ENCODE results near the gene ADAM33.

DNA sequence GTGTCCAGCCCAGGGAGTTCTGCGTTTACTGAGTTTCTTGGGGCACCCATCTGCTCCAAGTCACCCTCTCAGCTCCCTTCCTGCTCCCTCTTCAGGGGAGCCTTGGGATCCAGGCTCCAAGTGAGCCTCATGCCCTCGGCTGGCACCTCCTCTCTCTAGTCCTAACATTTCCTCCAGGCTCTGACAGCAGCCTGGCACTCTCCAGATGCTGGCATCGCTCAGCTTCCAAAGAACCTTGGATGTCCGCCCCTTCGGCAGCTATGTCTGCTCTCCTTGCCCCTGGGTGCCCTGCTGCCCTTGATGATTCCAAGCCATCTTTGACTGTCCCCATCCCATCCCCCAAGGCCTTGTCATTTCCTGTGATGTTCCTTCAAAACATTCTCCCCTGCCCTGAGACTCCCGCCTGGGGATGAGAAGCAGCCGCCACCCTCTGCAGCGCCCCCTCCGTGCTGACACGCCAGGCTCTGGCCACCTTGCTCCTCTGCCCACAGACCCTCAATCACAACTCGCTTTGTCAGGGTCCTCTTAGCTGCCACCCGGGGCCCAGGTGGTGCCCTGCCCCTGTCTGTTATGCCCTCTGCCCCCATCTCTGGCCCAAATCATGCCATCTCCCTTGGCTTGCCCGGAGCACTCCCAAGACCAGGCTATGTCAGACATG lies 12.0 kb downstream of the ADAM33 start:
- TF ChIP-seq, protein P1, sequence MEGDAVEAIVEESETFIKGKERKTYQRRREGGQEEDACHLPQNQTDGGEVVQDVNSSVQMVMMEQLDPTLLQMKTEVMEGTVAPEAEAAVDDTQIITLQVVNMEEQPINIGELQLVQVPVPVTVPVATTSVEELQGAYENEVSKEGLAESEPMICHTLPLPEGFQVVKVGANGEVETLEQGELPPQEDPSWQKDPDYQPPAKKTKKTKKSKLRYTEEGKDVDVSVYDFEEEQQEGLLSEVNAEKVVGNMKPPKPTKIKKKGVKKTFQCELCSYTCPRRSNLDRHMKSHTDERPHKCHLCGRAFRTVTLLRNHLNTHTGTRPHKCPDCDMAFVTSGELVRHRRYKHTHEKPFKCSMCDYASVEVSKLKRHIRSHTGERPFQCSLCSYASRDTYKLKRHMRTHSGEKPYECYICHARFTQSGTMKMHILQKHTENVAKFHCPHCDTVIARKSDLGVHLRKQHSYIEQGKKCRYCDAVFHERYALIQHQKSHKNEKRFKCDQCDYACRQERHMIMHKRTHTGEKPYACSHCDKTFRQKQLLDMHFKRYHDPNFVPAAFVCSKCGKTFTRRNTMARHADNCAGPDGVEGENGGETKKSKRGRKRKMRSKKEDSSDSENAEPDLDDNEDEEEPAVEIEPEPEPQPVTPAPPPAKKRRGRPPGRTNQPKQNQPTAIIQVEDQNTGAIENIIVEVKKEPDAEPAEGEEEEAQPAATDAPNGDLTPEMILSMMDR (conservative IDR thresholded peaks at IDR 0.05; ENCODE audit: low read length): no peak
- TF ChIP-seq EZH2phosphoT487 (IDR thresholded peaks at IDR 0.05; ENCODE audit: borderline replicate concordance): no peak
